Inflammatory macrophage treated with lipopolysaccharide for 1 hour (primary cell): ENCODE results near the gene SH2D7.

Source experiments
- DNase-seq, 2 donors: peaks; one replicate each; pipeline ENCODE4 v3.0.0-alpha.2; 2020 to 2022

Gene SH2D7

DNA sequence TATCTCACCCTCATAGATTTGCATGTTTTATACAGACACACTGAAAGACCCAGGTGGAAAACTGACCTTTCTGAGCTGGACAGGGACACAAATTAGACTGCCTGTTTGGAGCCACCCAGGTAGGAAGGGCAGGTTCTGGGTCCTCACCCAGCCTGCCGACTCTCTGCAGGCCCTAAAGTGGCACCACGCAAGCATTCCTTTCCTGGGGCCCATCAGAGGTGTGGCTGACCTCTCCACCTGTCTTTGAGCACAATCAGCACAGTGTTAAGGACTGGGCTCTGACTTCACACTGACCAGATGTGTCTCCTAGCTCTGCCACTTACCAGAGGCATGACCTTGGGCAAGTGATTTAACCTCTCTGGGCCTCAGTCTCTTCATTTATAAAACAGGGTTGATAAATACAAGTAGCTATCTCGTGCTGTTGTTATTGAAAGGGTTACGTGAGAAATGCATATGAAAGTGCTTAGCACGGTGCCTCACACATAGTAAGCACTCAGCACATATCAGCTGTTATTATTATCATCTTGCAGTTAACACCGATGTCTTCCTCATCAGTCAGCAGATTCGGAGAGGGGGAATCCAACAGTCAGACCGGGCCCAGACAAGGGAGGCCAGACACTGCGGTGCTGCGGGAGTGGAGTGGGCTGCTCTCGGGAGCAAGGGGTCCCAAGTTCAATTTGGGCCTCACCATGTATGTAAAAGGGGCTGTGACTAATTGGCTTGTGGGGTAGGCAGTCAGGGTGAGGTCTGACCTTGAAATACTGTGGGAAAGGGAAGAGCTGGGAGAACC lies 12.9 kb upstream of the SH2D7 start:
- no peak for DNase-seq

DNA sequence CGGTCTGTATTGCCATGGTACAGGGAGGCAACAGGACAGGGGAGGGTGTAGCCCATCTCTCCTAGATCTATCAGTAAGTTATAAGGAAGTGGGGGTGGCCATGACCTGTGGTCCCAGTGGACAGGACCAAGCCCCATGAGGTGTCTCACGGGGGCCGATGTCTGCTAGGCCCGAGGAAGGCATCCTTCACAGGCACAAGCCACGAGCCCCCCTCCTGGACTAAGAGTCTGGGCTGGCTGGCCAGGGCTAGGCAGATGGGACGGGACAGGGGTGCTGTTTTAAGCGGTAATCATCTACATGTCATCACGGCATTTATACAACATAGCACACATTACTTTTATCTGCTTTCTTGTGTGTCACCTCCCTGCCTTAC lies 12.3 kb upstream of the SH2D7 start:
- DNase-seq, result no peak

DNA sequence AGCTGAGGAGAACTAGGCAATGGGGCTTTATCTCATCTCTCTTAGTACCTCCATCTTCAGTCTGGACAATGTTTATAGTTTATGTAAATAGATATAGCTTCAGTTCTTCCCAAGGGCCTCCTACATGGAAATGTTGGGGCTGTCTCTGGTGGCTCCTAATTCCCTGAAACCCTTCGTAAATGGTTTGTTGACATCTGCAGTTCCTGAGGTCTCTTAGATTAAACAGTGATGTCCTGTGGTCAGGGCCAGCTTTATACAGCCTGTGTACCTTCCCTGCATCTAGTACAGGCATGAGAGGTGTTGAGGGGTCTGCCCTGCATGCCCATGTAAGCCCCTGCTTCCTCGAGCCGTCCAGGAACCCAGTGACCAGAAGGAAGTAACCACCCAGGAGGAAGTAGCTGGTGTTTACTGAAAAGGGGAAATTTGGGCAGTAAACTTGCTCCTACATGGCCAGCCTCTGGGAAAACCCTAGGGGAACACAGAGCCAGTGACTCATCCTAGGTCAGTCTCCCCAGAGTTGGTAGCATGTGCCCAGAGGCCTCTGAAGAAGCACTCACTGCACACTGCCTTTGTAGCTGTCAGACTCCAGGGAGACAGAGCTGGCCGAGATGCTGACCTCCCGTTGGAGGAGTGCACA lies 10.1 kb upstream of the SH2D7 start:
- DNase-seq, result peak; percentile 94 to 98

DNA sequence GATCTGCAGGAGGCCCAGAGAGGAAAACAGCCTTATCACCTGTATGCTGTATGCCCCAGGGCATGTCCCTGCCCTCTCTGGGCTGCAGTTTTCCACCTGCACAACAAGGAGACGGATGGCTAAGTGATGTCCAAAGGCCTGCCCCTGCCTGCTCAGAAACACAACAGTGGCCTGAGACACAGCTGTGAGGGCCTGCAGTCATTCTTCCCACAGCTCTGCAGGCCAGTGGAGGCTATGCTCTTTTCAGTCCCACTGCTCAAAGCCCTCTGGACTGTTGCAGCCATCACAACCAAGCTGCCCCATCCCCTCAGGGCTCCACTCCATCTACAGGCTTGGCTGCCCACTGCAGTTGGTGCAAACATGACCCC lies 9.6 kb upstream of the SH2D7 start:
- DNase-seq, result no peak

DNA sequence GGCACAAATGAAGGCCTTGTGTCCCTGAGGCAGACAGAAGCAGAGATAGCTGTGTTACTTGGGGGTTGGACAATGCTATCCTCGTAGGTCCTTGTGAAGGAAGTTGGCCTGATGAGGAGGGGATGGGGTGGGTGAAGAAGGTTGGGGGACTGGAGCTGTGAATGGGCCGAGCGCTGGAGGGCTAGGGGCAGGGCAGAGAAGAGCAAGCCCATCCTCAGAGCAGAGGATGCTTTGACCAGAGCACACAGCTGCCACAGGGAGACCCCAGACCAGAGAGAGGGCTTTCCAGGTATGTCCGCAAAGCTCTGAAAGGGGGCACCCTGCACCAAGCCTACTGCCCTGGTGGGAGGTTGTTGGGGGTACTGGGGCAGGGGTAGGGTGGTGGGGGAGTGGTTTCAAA lies 9.2 kb upstream of the SH2D7 start:
- no peak for DNase-seq

DNA sequence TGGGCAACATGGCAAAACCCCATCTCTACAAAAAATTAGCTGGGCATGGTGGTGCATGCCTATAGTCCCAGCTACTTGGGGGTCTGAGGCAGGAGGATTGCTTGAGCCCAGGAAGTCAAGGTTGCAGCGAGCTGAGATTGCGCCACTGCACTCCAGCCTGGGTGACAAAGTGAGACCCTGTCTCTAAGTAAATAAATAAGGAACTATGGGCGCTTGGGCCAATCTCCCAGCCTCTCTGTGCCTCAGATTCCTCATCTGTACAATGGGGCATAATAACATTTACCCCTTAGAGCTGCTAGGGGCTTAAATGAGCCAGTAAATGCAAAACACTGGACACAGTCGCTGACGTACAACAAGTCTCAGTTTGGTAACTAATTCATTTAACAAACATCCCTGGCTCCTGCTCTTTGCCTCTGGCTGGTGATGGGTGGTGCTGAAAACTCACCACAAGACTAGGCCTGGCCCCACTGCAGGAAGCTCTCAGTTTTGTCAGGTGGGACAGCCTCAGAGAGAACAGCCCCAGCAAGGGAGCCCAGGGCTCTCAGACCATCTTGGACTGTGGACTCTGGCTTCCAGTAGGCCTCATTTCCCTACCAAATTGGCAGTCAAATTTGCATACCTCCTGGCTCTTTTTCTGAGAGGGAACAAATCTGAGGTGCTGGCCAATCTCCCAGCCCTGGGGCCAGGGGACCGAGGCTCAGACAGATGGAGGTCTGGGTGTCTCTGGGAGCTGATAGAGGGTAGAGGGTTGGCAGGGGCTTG lies 8.5 kb upstream of the SH2D7 start:
- DNase-seq, result no peak

DNA sequence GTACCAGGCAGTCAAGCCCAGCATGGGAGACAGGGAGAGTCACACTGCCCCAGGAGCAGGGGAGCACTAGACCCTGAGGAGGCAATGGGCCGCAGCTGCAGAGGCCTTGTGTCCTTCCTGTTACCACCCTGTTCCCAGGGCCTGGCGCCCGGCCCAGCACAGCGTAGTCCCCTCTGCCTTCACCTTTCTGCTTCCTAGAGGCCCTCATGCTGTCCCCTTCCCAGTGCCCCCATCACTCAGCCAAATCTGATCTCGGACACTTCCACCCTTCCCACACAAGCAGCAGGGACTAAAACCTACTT lies 8.0 kb upstream of the SH2D7 start:
- no peak for DNase-seq

DNA sequence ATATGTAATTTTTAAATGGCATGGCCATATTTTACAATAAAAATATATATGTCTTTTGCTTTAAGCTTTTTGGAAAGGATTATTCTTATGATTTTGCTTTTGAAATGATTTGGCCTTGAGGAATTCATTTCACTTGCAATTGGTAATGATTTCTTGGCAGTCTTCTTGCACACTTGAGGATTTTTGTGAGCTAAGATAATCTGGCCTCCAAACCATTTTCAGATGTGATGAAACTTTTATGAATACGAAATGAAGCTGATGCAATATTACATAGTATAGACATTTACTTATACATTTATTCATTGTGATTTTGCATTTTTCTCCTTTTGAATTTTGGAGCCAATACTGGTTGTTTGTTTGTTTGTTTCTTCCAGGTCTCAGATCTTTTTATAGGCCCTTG lies 6.4 kb upstream of the SH2D7 start:
- DNase-seq, result peak; percentile 65 to 78

DNA sequence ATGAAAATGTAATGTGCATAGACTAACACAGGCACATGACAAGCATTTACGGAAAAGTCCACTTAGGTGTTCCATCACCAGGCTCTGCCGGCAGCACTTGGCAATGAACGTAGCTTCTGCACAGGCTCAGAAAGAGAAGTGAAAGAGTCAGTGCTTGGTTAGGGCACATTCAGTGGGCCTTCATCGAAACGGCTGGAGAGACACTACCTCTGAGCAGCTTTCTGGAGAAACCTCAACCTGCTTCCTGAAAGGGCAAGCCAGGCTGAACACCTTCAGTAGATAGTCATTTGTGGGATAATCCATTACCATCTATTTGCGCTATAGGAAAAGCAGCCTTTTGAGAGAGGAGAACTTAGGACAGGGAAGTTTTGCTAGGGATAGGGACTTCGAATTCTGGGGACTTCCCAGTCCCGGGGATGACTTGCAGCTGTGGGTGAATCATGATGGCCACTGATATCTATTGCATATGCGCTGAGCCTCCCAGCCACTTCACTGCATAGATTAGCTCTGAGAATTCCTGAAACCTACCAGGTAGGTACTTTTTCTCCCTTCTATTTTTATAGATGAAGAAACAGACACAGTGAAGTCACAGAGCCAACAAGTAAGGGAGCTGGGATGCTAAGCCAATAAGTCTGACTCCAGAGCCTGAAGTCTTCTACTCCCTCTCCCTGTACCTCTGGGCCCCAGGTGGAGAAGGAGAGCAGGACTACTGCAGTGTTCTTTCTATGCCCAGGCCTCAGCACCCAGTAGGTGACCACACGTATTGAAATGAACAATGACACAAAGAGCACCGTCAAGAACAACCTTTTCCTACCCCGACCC lies 4.2 kb upstream of the SH2D7 start:
- peak; percentile 80 to 88 for DNase-seq

DNA sequence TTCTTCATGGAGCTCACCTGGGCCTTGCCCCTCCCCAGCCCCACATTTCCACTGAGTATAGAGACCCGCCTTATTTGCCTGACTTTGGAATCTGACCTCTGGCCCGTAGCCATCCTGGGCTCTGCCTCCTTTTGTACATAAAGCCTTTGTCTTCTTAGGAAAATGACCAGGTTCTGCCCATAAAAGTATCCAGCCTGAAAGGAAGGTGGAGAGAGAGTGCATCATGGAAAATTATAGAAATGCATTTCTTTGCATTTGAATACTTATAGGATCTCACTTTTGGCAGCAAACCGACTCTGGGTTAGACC lies 3.6 kb upstream of the SH2D7 start:
- DNase-seq, result no peak

DNA sequence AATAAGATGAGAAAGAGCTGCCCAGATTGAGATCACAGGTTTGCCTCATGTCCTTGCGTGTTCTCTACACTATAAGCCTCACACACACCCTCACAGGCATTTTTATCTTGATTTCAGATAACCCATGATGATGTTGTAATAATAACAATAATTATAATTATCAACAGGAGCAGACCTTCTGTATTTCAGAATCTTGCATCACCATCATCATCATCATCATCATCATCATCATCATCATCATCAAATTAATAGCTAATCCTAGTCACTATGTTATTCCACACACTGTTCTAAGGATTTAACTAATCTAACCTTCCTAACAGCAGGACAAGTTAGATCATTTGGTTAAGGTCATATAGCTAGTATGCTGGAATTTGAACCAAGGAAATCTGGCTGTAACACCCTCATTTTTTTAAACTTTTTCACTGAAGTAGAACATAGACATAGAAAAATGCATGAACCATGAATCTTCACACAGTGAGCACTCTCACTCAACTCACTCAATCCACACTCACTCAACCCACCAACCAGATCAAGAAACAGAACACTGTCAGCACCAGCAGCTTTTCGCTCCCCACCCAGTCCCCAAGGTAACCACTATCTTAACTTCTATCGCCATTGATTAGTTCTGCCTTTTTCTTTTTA lies 1.8 kb upstream of the SH2D7 start:
- DNase-seq, result no peak

DNA sequence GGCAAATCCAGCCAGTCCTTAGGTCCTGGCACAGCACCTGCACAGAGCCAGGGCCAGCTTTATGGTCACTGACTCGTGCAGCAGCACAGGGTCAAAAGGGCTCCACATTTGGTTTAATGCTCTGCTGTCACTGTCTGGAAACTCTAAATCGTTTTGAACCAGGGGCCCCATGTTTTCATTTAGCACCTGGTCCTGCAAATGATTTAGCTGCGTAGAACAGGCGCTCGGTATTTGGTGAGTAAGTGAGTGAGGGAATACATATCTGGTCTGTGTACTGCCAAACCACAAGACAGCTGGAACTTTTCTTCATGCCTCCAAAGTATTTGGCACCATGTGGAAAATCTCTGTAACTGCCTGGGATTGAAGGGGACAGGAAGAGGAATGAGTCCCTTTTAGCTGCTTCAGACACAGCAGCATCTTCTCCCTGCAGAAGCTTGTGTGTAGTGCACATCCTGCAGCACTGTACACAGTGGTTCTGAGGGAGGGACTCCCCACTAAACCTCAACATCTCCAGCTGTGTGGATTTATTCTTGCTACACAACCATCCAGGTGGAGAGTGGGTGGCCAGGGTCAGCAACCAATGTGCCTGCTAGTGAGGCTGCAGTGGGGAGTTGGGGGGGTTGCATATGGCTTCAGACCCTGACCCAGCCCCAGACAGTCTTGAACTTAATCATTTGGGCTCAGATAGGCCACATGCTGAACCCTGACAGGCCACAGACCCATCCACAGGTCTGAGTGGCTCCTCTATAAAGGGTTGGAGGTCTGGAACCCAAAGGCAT lies 1.1 kb downstream of the SH2D7 start:
- no peak for DNase-seq

DNA sequence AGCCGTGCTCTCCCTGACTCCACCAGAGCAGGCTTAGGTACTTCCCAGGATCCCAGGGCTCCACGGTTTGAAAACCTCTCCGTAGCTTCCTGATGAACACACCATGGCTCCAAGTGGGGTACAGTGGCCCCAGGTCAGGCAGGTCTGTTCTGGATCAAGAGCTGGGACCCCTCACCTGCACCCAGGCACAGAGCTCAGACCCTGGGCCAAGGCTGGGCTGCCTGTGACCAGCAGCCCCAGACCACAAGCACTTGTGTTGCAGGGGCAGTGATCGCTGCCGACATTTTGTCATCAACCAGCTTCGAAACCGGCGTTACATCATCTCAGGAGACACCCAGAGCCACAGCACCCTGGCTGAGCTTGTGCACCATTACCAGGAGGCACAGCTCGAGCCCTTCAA lies 5.3 kb downstream of the SH2D7 start:
- DNase-seq, result no peak

DNA sequence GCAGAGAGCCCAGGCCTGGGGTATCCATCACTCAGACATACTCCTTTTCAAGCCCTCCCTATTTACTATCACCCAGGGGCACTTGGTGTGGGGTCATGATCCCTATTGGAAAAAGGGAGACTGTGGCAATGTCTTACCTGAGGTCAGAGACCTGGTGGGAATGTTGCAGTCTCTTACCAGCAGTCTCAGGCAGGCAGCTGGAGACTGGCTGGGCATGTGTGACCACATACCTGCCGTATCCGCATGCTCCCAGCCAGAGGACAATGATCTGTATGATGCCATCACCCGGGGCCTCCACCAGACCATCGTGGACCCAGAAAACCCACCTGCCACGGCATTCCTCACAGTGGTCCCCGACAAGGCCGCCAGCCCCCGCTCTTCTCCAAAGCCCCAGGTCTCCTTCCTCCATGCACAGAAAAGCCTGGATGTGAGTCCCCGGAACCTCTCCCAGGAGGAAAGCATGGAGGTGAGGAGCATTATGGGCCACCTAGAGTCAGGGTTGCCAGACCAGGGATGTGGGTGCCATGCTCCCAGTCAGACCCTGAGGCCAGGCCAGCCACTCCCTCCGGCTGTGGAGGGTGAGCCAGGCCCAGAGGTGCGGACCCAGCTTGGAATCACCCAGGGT lies 5.9 kb downstream of the SH2D7 start:
- no peak for DNase-seq

DNA sequence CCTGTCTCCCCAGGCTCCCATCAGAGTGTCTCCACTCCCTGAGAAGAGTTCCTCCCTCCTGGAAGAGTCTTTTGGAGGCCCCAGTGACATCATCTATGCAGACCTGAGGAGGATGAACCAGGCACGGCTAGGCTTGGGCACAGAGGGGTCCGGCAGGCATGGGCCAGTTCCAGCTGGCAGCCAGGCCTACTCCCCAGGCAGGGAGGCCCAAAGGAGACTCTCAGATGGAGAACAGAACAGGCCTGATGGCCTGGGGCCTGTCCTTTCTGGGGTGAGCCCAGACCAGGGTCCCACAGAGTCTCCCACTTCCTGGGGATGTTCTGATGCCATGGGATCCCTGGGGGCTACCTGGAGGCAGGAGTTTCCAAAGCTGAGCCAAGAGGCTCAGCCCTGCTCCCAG lies 8.5 kb downstream of the SH2D7 start:
- DNase-seq, result no peak

DNA sequence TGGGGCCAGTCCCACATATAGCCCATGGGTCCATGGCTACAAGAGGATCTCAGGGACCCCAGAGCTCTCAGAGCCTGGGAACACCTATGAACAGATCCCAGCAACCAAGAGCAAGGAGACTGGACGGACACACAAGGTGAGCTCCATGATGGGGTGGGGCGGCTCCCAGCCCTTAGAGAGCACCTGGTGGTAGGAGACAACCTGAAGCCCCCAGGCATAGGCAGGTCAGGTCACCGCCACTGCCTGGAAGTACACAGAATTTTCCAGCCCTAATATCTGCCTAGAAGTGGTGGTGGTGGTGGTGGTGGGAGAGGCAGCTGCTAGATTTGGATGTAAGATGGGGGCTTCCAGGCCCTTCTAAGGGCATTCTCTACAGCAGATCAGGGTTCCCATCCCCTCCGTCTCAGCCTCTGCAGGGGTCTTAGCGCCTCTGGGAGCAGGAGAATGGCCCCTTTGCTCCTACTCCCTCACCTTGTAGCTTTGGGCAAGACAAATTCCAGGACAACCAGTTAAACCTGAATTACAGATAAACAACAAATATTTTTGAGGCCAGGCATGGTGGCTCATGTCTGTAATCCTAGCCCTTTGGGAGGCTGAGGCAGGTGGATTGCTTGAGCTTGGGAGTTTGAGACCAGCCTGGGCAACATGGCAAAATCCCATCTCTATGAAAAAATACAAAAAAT lies 9.2 kb downstream of the SH2D7 start:
- no peak for DNase-seq

DNA sequence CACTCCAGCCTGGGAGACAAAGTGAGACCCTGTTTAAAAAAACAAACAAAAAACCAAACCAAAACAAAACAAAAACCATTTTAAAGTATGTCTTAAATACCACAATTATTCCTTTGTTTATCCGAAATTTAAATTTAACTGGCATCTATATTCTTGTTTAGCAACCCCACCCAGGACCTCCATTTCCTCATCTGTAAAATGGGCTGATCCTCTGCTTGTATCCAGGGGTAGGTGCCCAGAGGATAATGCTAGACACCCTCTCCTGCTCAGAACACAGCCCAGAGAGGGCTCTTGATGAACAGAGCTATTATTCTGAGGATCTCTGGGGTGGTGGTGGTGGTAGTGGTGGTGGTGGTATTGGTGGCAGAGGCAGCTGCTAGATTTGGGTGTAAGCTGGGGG lies 9.8 kb downstream of the SH2D7 start:
- DNase-seq, result no peak

DNA sequence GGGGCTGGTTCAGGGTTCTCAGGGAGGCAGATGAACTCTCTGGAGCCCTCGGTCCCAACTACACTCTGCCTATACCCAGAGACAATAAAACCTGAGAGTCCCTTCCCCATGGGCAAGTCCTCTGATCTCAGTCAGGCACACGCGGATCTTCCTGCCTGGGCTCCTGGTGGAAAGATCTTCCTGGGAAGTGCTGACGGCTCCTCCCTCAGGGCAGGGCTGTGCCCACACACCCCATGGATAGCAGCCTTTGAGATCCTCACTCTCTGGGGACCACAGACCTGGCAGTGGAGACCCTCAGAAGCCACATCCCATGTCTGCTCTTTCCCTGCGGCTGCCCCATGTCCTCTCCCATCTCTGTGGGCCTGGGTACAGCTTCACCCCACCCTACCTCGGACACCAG lies 10.4 kb downstream of the SH2D7 start:
- DNase-seq, result no peak

DNA sequence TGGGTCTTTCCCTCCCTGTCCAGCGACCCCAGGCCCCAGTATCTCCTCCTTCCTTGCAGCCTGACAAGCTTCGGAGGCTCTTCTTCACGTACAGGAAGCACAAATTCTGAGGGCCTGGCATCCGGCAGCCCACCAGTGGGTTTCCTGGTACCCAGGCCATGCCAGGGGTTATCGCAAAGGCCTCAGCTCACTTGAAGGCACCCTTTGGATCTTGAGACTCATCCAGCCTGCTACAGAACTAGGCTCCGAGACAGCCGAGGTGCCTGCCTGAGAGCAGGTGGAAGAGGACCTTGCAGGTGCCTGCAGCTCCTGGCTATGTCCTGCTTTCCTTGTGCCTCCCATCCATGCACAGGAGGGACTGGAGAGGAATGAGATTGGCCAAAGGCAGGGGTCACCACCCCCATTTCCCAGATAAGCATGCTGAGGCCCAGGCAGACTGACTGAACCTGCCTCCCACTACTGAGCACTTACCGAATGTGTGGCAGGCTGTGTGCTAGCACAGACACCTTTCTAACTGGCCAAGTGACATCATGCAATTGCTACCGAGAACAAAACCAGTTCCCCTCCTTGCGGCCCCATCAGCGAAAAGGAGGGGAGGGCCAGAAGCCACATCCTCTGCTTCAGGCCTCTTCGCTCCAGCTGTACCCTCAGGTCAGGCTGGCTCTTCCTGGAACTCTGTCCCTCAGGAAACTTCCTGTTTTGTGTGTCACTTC lies 11.2 kb downstream of the SH2D7 start:
- DNase-seq, result peak; percentile 20 to 32

DNA sequence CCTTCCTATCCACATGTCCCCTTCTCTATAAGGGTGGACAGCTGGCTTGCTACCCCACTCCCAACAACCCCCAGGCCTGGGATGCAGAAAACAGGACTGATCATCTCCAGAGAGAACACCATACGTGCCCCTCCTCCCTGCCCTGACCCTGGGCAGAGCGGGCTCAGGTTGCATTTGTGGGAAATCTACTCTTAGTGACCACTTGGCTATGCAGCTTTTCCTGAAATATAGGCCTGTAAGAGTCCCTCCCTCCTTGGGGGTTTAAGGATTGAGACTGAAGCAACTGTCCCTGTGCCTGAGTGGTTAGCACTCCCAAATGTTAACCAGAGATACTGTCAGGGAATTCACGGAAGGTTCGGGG lies 11.7 kb downstream of the SH2D7 start:
- DNase-seq, result no peak
